Measurements from ENCODE around the gene WWC2. TPM values are rescaled to one million over a fixed set of nuclear protein-coding genes. Genes with fewer than 3 reads are reported as not detected.

The WWC2 gene
- total and polyA plus RNA-seq, 2 experiments from 2014 or later = 19.3 to 24.7 TPM

GRCh38 chr4:183333202-183333601, 234.1 kb downstream of the WWC2 start:
- H3K79me2 ChIP-seq = no peaks in the 10 kb centered on the region
- H3K4me2 ChIP-seq = no peak overlapping the region
- no peaks in the 10 kb centered on the region for H3K9me2 ChIP-seq (replicated peaks; ENCODE audit: insufficient read depth)
- H3K9me3 ChIP-seq (ENCODE audit: low read depth) = no peaks in the 10 kb centered on the region
- H3K4me3 ChIP-seq = no peak overlapping the region
- DNase-seq (ENCODE audit: low spot score) = no peak
- no peak overlapping the region for H3K27ac ChIP-seq
- no peaks in the 10 kb centered on the region for H3K27me3 ChIP-seq
- WGBS (ENCODE audit: low lambda C conversion rate, missing lambda C conversion rate) = 96% methylated on average over 9 of the region's 9 CpGs
- TF ChIP-seq EZH2 (IDR thresholded peaks at IDR 0.05; ENCODE audit: borderline replicate concordance) (no peak), EZH2phosphoT487 (IDR thresholded peaks at IDR 0.05; ENCODE audit: low read depth, severe bottlenecking, unreplicated experiment) (no peak), CTCF (IDR thresholded peaks at IDR 0.05; ENCODE audit: poor library complexity) (no peak)
- no peaks in the 10 kb centered on the region for H4K20me1 ChIP-seq (ENCODE audit: insufficient read depth, poor library complexity, severe bottlenecking)
- no peak overlapping the region for H2AFZ ChIP-seq
- peaks cover 3% of the 10 kb centered on the region for H3K4me1 ChIP-seq (ENCODE audit: insufficient read depth)
- no peaks in the 10 kb centered on the region for H3K36me3 ChIP-seq (replicated peaks; ENCODE audit: insufficient read depth, low read depth)

GRCh38 chr4:183333983-183334382, 234.9 kb downstream of the WWC2 start:
- WGBS (ENCODE audit: low lambda C conversion rate, missing lambda C conversion rate) = 80% methylated on average over 6 of the region's 6 CpGs
- H3K9me3 ChIP-seq (ENCODE audit: low read depth) = no peaks in the 10 kb centered on the region
- DNase-seq (ENCODE audit: low spot score) = peak; percentile 58
- peak overlapping the region; percentile 59 for H3K27ac ChIP-seq
- H3K79me2 ChIP-seq = no peaks in the 10 kb centered on the region
- H2AFZ ChIP-seq = no peak overlapping the region
- H3K9me2 ChIP-seq (replicated peaks; ENCODE audit: insufficient read depth) = no peaks in the 10 kb centered on the region
- H3K4me2 ChIP-seq = peak overlapping the region; percentile 50
- H3K4me3 ChIP-seq = no peak overlapping the region
- H3K36me3 ChIP-seq (replicated peaks; ENCODE audit: insufficient read depth, low read depth) = no peaks in the 10 kb centered on the region
- H4K20me1 ChIP-seq (ENCODE audit: insufficient read depth, poor library complexity, severe bottlenecking) = no peaks in the 10 kb centered on the region
- TF ChIP-seq EZH2 (IDR thresholded peaks at IDR 0.05; ENCODE audit: borderline replicate concordance) (no peak), EZH2phosphoT487 (IDR thresholded peaks at IDR 0.05; ENCODE audit: low read depth, severe bottlenecking, unreplicated experiment) (no peak), CTCF (IDR thresholded peaks at IDR 0.05; ENCODE audit: poor library complexity) (no peak)
- H3K27me3 ChIP-seq = no peaks in the 10 kb centered on the region
- H3K4me1 ChIP-seq (ENCODE audit: insufficient read depth) = peaks cover 3% of the 10 kb centered on the region

- peak overlapping the region; percentile 51 for H3K27ac ChIP-seq
- H3K9me2 ChIP-seq (replicated peaks; ENCODE audit: insufficient read depth) = no peaks in the 10 kb centered on the region
- no peak for TF ChIP-seq EZH2 (IDR thresholded peaks at IDR 0.05; ENCODE audit: borderline replicate concordance)
- no peak for TF ChIP-seq EZH2phosphoT487 (IDR thresholded peaks at IDR 0.05; ENCODE audit: low read depth, severe bottlenecking, unreplicated experiment)
- TF ChIP-seq CTCF (IDR thresholded peaks at IDR 0.05; ENCODE audit: poor library complexity) = no peak
- no peaks in the 10 kb centered on the region for H3K79me2 ChIP-seq
- no peaks in the 10 kb centered on the region for H4K20me1 ChIP-seq (ENCODE audit: insufficient read depth, poor library complexity, severe bottlenecking)
- H3K4me2 ChIP-seq = no peak overlapping the region
- no peak overlapping the region for H2AFZ ChIP-seq
- DNase-seq (ENCODE audit: low spot score) = peak; percentile 32
- no peak overlapping the region for H3K4me3 ChIP-seq
- H3K27me3 ChIP-seq = no peaks in the 10 kb centered on the region
- 69% methylated on average over 3 of the region's 3 CpGs for WGBS (ENCODE audit: low lambda C conversion rate, missing lambda C conversion rate)
- no peaks in the 10 kb centered on the region for H3K36me3 ChIP-seq (replicated peaks; ENCODE audit: insufficient read depth, low read depth)
- H3K9me3 ChIP-seq (ENCODE audit: low read depth) = no peaks in the 10 kb centered on the region
- peaks cover 3% of the 10 kb centered on the region for H3K4me1 ChIP-seq (ENCODE audit: insufficient read depth)
These were observed 236.4 kb downstream of the WWC2 start for GRCh38 chr4:183335369-183335940.
